Esophagus squamous epithelium (tissue), 5 donors: ENCODE results near the gene GATB. TPM values are rescaled to one million over a fixed set of nuclear protein-coding genes. Genes with fewer than 3 reads are reported as not detected.

Experiments
- DNase-seq: peaks from one replicate; lab custom pipeline; 2025; lab: John Stamatoyannopoulos, UW
- H3K27ac ChIP-seq, 4 donors: fragments of 200-600 bp; sonication (generic); one replicate each; pipeline ENCODE4 v1.5.1; 2016 to 2019; ENCODE audit warnings: mild to moderate bottlenecking in 1 of 4
- H3K27me3 ChIP-seq, 4 donors: fragments of 200-600 bp; sonication (generic); 1 replicate in 3 of 4; 2 replicates in 1 of 4; pipeline versions ENCODE4 v1.5.1 to v1.6.0; 2017 to 2021; ENCODE audit warnings: antibody characterized with exemption in 1 of 4
- H3K36me3 ChIP-seq, 3 donors: fragments of 200-600 bp; sonication (generic); one replicate each; pipeline ENCODE4 v1.5.1; 2016 to 2019
- H3K4me1 ChIP-seq, 3 donors: fragments of 200-600 bp; sonication (generic); one replicate each; pipeline ENCODE4 v1.5.1; 2017 to 2019
- H3K4me3 ChIP-seq, 4 donors: fragments of 200-600 bp; sonication (generic); 1 replicate in 3 of 4; 2 replicates in 1 of 4; pipeline ENCODE4 v1.5.1; 2016 to 2019; ENCODE audit warnings: mild to moderate bottlenecking in 2 of 4, moderate library complexity in 1 of 4
- H3K9me3 ChIP-seq, 3 donors: fragments of 200-600 bp; sonication (generic); one replicate each; pipeline ENCODE4 v1.5.1; 2016 to 2019
- CTCF ChIP-seq, 6 experiments: fragments of 450-650 bp in 4 of 6; fragments of 200-600 bp in 2 of 6; sonication (generic) in 2 of 6; IDR thresholded peaks; one replicate each; pipeline ENCODE4 v1.5.1; 2016 to 2019; ENCODE audit warnings: antibody characterized with exemption in 6 of 6, mild to moderate bottlenecking in 4 of 6, moderate library complexity in 4 of 6
- POLR2A ChIP-seq, 4 donors: fragments of 450-650 bp; IDR thresholded peaks; one replicate each; pipeline ENCODE4 v1.6.1; 2017; ENCODE audit warnings: antibody characterized with exemption in 4 of 4, mild to moderate bottlenecking in 4 of 4, moderate library complexity in 3 of 4
- WGBS, 2 donors: methylation state at CpG; one replicate each; pipeline ENCODE4 v1.1.5; 2018; 5-methylcytosine and 5-hydroxymethylcytosine counted together
- intact Hi-C: fragments of 100-400 bp; cut with DNase I; formaldehyde crosslinking; loops from one replicate; pipeline ENCODE4 v1.15.0; 2022
- total RNA-seq, 4 donors: library from RNA; depleted of rRNA; stranded (reverse); fragments of >200 nt; gene quantifications; one replicate each; pipeline ENCODE4 v1.1.0, GENCODE V29; 2016
- donor health status: DM: yes; HTN: yes; CAD: no.

GATB gene
- total RNA-seq, 4 donors from 2014 or later: 13.4 to 29.8 (median 24.2) TPM

GRCh38 chr4:151784706-151785105 is 23.9 kb upstream of the GATB start:
- no peak overlapping the region for H3K27ac ChIP-seq
- no peaks in the 10 kb centered on the region for H3K9me3 ChIP-seq
- H3K4me1 ChIP-seq: no peaks in the 10 kb centered on the region
- intact Hi-C loops: no loop called here
- WGBS, 2 donors: 64 to 67% methylated on average over 5 of the region's 5 CpGs
- no peaks in the 10 kb centered on the region for H3K36me3 ChIP-seq
- H3K4me3 ChIP-seq: no peak overlapping the region
- TF ChIP-seq POLR2A (IDR thresholded peaks at IDR 0.05) (no peak), CTCF (IDR thresholded peaks at IDR 0.05) (no peak)
- DNase-seq: no peak
- H3K27me3 ChIP-seq: no peaks in the 10 kb centered on the region

DNA sequence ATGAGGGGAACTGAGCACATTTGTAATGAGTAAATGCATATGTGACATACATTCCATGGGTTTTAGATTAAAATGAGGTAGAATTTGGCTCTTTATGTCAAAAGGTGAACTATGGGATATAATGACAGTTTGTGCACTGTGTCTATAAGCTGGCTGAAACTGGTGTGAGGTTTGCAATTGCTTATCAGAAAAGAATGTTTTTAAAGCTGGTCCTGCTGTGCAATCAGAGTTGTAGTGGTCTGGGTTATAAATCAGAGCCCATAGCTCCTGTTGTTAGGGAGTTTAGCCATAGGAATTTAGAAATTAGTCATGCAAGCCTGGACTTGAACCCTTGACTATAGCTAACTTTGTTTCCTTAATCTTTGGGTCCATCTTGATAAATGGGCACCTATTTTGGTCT is 23.1 kb upstream of the GATB start:
- intact Hi-C loops: no loop called here
- TF ChIP-seq POLR2A (IDR thresholded peaks at IDR 0.05) (no peak), CTCF (IDR thresholded peaks at IDR 0.05) (no peak)
- Histone ChIP-seq H3K4me1 (no peaks in the 10 kb centered on the region), H3K27ac (no peak overlapping the region), H3K36me3 (no peaks in the 10 kb centered on the region), H3K27me3 (no peaks in the 10 kb centered on the region), H3K9me3 (no peaks in the 10 kb centered on the region), H3K4me3 (no peak overlapping the region)
- DNase-seq: no peak

GRCh38 chr4:151782296-151782695 is 21.5 kb upstream of the GATB start:
- H3K36me3 ChIP-seq: no peaks in the 10 kb centered on the region
- 72 to 82% methylated on average over 1 of the region's 1 CpG for WGBS, 2 donors
- no peak overlapping the region for H3K4me3 ChIP-seq
- no peaks in the 10 kb centered on the region for H3K4me1 ChIP-seq
- no peak for DNase-seq
- no peaks in the 10 kb centered on the region for H3K9me3 ChIP-seq
- TF ChIP-seq POLR2A (IDR thresholded peaks at IDR 0.05): no peak
- no peak for TF ChIP-seq CTCF (IDR thresholded peaks at IDR 0.05)
- no peaks in the 10 kb centered on the region for H3K27me3 ChIP-seq
- no peak overlapping the region for H3K27ac ChIP-seq
- intact Hi-C loops: no loop called here

DNA sequence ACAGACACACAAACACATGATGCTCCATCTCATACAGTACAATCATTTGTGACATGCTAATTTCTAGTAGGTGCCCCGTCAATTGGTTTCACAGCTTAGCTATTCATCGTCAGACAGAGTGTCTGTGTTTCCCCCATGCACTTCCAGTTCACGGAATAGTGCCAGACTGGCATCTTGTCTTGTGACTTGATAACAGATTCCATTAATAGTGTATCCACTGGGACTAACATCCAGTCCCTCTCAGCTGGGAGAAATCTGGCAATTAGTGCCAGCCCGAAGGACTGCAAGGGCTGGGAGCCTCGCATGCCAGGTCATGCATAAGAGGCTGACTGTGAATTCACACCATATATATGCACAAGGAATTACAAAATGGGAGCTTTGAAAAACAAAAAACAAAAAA is 20.2 kb upstream of the GATB start:
- intact Hi-C loops: no loop called here

DNA sequence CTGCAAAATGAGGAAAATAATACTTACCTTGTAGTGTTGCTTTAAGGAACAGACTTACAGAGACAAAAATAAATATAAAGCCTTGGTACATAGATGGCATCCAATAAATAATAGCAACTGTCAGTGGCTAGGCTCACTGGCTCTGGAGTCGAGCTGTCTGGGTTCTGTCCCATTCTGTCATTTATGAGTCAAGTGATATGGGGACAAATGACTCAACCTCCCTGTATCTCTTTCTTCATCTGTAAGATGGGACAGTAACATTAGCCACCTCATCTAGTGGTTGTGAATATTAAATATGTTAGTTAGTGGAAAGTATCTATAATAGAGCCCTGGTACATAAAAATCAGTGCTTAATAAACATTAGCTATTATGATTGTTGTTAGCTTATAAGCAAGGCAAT is 16.7 kb upstream of the GATB start:
- TF ChIP-seq CTCF (IDR thresholded peaks at IDR 0.05) (no peak), POLR2A (IDR thresholded peaks at IDR 0.05) (no peak)
- WGBS, 2 donors: 41 to 54% methylated on average over 1 of the region's 1 CpG
- no peak overlapping the region for H3K4me3 ChIP-seq
- H3K9me3 ChIP-seq: peaks cover 0 to 16% (median 10%) of the 10 kb centered on the region in 3 donors
- H3K4me1 ChIP-seq: no peaks in the 10 kb centered on the region
- DNase-seq: no peak
- intact Hi-C loops: no loop called here
- no peaks in the 10 kb centered on the region for H3K36me3 ChIP-seq
- peaks cover 0 to 3% (median 0%) of the 10 kb centered on the region in 4 donors for H3K27me3 ChIP-seq
- H3K27ac ChIP-seq: no peak overlapping the region

More for the DNA sequence above, 20.2 kb upstream of the GATB start:
- H3K27ac ChIP-seq: no peak overlapping the region
- WGBS, 2 donors: 84 to 86% methylated on average over 4 to 5 of the region's 5 CpGs
- H3K36me3 ChIP-seq: no peaks in the 10 kb centered on the region
- TF ChIP-seq POLR2A (IDR thresholded peaks at IDR 0.05): no peak
- TF ChIP-seq CTCF (IDR thresholded peaks at IDR 0.05): no peak
- DNase-seq: no peak
- H3K4me3 ChIP-seq: no peak overlapping the region
- H3K4me1 ChIP-seq: no peaks in the 10 kb centered on the region
- no peaks in the 10 kb centered on the region for H3K9me3 ChIP-seq
- H3K27me3 ChIP-seq: no peaks in the 10 kb centered on the region
